Stimulated activated CD4-positive, alpha-beta T cell treated with anti-CD3 and anti-CD28 coated beads, Interleukin-15, amount 100 ng/mL, for 1 hour (primary cell): ENCODE measurements around the gene SLC13A1.
"Not testable (repeated sequence)": the region's sequence is repeated elsewhere in the genome, so short reads cannot be mapped to it uniquely, and the experiment has no call there.

Experiments
- DNase-seq, 2 donors: peaks; one replicate each; pipeline ENCODE4 v3.0.0-alpha.2; 2020; ENCODE audit warnings: low read depth in 1 of 2, low spot score in 1 of 2

SLC13A1 gene

GRCh38 chr7:123126691-123127090 lies 73.1 kb downstream of the SLC13A1 start:
- no peak for DNase-seq

GRCh38 chr7:123126171-123126570 lies 73.6 kb downstream of the SLC13A1 start:
- DNase-seq, result no peak

GRCh38 chr7:123125231-123125630 lies 74.5 kb downstream of the SLC13A1 start:
- DNase-seq, result no peak

GRCh38 chr7:123122916-123123315 lies 76.9 kb downstream of the SLC13A1 start:
- DNase-seq, result no peak

- DNase-seq, result no peak
These were observed 79.5 kb downstream of the SLC13A1 start for GRCh38 chr7:123120286-123120685.

GRCh38 chr7:123115331-123115730 lies 84.4 kb downstream of the SLC13A1 start:
- DNase-seq, result no peak

GRCh38 chr7:123114288-123114687 lies 85.5 kb downstream of the SLC13A1 start:
- DNase-seq, result no peak

GRCh38 chr7:123112833-123113232 lies 86.9 kb downstream of the SLC13A1 start:
- DNase-seq, result no peak

- no peak for DNase-seq
These were observed 100.1 kb downstream of the SLC13A1 start for GRCh38 chr7:123099712-123100111.

- DNase-seq, result no peak
These were observed 102.8 kb downstream of the SLC13A1 start for GRCh38 chr7:123096976-123097375.

GRCh38 chr7:123096434-123096833 lies 103.3 kb downstream of the SLC13A1 start:
- no peak for DNase-seq

GRCh38 chr7:123090456-123090855 lies 109.3 kb downstream of the SLC13A1 start:
- DNase-seq, result no peak

- DNase-seq, result not testable (repeated sequence)
These were observed 112.9 kb downstream of the SLC13A1 start for GRCh38 chr7:123086910-123087309.

- not testable (repeated sequence) for DNase-seq
These were observed 114.9 kb downstream of the SLC13A1 start for GRCh38 chr7:123084861-123085260.

- DNase-seq, result no peak
These were observed 120.7 kb downstream of the SLC13A1 start for GRCh38 chr7:123079021-123079420.

GRCh38 chr7:123075838-123076467 lies 123.8 kb downstream of the SLC13A1 start:
- DNase-seq, result no peak

GRCh38 chr7:123070702-123071286 lies 129.0 kb downstream of the SLC13A1 start:
- no peak for DNase-seq

- no peak for DNase-seq
These were observed 132.0 kb downstream of the SLC13A1 start for GRCh38 chr7:123067814-123068213.
